ENCODE results near the gene NECAB2. TPM values are rescaled to one million over a fixed set of nuclear protein-coding genes. Genes with fewer than 3 reads are reported as not detected.

NECAB2 gene
- total RNA-seq, 1 donor from 2014 or later, result not detected

GRCh38 chr16:84040226-84040822 is 72.3 kb downstream of the NECAB2 start:
- H3K4me1 ChIP-seq, result no peaks in the 10 kb centered on the region
- no peak overlapping the region for H3K4me3 ChIP-seq
- H3K36me3 ChIP-seq, result no peaks in the 10 kb centered on the region
- TF ChIP-seq POLR2A (IDR thresholded peaks at IDR 0.05) (no peak), POLR2AphosphoS5 (IDR thresholded peaks at IDR 0.05; ENCODE audit: insufficient read depth in 1 of 2, low read depth in 1 of 2) (no peak)
- TF ChIP-seq, protein P1, sequence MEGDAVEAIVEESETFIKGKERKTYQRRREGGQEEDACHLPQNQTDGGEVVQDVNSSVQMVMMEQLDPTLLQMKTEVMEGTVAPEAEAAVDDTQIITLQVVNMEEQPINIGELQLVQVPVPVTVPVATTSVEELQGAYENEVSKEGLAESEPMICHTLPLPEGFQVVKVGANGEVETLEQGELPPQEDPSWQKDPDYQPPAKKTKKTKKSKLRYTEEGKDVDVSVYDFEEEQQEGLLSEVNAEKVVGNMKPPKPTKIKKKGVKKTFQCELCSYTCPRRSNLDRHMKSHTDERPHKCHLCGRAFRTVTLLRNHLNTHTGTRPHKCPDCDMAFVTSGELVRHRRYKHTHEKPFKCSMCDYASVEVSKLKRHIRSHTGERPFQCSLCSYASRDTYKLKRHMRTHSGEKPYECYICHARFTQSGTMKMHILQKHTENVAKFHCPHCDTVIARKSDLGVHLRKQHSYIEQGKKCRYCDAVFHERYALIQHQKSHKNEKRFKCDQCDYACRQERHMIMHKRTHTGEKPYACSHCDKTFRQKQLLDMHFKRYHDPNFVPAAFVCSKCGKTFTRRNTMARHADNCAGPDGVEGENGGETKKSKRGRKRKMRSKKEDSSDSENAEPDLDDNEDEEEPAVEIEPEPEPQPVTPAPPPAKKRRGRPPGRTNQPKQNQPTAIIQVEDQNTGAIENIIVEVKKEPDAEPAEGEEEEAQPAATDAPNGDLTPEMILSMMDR (IDR thresholded peaks at IDR 0.05), result no peak
- no peak for DNase-seq (ENCODE audit: extremely low spot score in 2 of 2)
- no peak overlapping the region for H3K27ac ChIP-seq
- intact Hi-C loops (cut with DNase I), result no loop called here
- H3K9me3 ChIP-seq, result no peaks in the 10 kb centered on the region
- no peaks in the 10 kb centered on the region for H3K27me3 ChIP-seq

- intact Hi-C loops (cut with DNase I), result no loop called here
- Histone ChIP-seq H3K36me3 (no peaks in the 10 kb centered on the region), H3K4me1 (no peaks in the 10 kb centered on the region), H3K4me3 (no peak overlapping the region), H3K9me3 (no peaks in the 10 kb centered on the region), H3K27me3 (no peaks in the 10 kb centered on the region), H3K27ac (no peak overlapping the region)
- no peak for DNase-seq (ENCODE audit: extremely low spot score in 2 of 2)
- TF ChIP-seq, protein P1 (IDR thresholded peaks at IDR 0.05), result no peak
- TF ChIP-seq POLR2AphosphoS5 (IDR thresholded peaks at IDR 0.05; ENCODE audit: insufficient read depth in 1 of 2, low read depth in 1 of 2) (no peak), POLR2A (IDR thresholded peaks at IDR 0.05) (no peak)
Measured at GRCh38 chr16:84040823-84041820, 73.1 kb downstream of the NECAB2 start.

GRCh38 chr16:84041881-84042280 is 73.8 kb downstream of the NECAB2 start:
- TF ChIP-seq POLR2AphosphoS5 (IDR thresholded peaks at IDR 0.05; ENCODE audit: insufficient read depth in 1 of 2, low read depth in 1 of 2), result no peak
- no peak for TF ChIP-seq POLR2A (IDR thresholded peaks at IDR 0.05)
- TF ChIP-seq, protein P1 (IDR thresholded peaks at IDR 0.05), result no peak
- intact Hi-C loops (cut with DNase I), result no loop called here
- H3K4me1 ChIP-seq, result no peaks in the 10 kb centered on the region
- H3K27ac ChIP-seq, result no peak overlapping the region
- no peaks in the 10 kb centered on the region for H3K9me3 ChIP-seq
- H3K4me3 ChIP-seq, result no peak overlapping the region
- no peak for DNase-seq (ENCODE audit: extremely low spot score in 2 of 2)
- H3K27me3 ChIP-seq, result no peaks in the 10 kb centered on the region
- H3K36me3 ChIP-seq, result no peaks in the 10 kb centered on the region

- Histone ChIP-seq H3K27me3 (no peaks in the 10 kb centered on the region), H3K4me3 (no peak within 1 kb of the TSS), H3K9me3 (no peaks in the 10 kb centered on the region), H3K4me1 (no peaks in the 10 kb centered on the region), H3K27ac (no peak within 1 kb of the TSS), H3K36me3 (no peaks in the 10 kb centered on the region)
- no peak for DNase-seq (ENCODE audit: extremely low spot score in 2 of 2)
- intact Hi-C loops (cut with DNase I), result no loop called here
- TF ChIP-seq POLR2AphosphoS5 (IDR thresholded peaks at IDR 0.05; ENCODE audit: insufficient read depth in 1 of 2, low read depth in 1 of 2) (no peak), POLR2A (IDR thresholded peaks at IDR 0.05) (no peak)
- TF ChIP-seq, protein P1 (IDR thresholded peaks at IDR 0.05), result no peak
Measured at GRCh38 chr16:84042308-84042878, 74.3 kb downstream of the NECAB2 start, which contains the start of gene SLC38A8. Gene SLC38A8 (minus strand): TSS chr16:84042795. CDS start chr16:84042157, 638 bp downstream.

All from vagina (tissue), 2 donors.